HL-60 (cell line): ENCODE measurements around the gene TMC1.

Experiments
- GABPA ChIP-seq: IDR thresholded peaks from 2 replicates; pipeline ENCODE4 v1.6.1; 2012; ENCODE audit warnings: low read depth
- POLR2AphosphoS5 ChIP-seq: IDR thresholded peaks from 2 replicates; pipeline ENCODE4 v1.6.1; 2012; ENCODE audit warnings: low read depth
- REST ChIP-seq: IDR thresholded peaks from 2 replicates; pipeline ENCODE4 v1.6.1; 2012; ENCODE audit warnings: low read depth; ENCODE audit not compliant: insufficient replicate concordance
- SPI1 ChIP-seq: IDR thresholded peaks from 2 replicates; pipeline ENCODE4 v1.6.1; 2012; ENCODE audit warnings: low read depth, mild to moderate bottlenecking, borderline replicate concordance
- TF ChIP-seq, protein P1 (sequence below): IDR thresholded peaks from one replicate; pipeline ENCODE4 v1.5.1; 2011; ENCODE audit warnings: low read length, control low read depth, inconsistent platforms; ENCODE audit not compliant: insufficient read depth

DNA sequence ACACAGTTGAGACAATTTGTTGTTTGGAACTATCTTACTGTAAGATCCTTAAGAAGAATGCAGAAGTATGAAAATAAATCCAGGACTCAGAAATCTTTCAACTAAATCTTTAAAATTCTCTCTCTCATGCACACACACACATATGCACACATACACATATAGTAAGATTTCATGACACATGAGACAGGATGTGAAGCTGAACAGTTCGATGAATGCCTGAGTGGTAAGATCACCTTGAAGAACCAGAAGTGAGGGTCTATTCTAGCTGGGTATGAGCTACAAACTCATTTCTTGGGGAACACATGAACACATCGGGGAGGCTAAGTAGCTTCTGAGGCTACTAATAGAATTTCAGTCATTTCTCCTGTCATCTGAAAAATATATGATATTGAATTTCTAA lies 153.6 kb downstream of the TMC1 start:
- TF ChIP-seq, protein P1, sequence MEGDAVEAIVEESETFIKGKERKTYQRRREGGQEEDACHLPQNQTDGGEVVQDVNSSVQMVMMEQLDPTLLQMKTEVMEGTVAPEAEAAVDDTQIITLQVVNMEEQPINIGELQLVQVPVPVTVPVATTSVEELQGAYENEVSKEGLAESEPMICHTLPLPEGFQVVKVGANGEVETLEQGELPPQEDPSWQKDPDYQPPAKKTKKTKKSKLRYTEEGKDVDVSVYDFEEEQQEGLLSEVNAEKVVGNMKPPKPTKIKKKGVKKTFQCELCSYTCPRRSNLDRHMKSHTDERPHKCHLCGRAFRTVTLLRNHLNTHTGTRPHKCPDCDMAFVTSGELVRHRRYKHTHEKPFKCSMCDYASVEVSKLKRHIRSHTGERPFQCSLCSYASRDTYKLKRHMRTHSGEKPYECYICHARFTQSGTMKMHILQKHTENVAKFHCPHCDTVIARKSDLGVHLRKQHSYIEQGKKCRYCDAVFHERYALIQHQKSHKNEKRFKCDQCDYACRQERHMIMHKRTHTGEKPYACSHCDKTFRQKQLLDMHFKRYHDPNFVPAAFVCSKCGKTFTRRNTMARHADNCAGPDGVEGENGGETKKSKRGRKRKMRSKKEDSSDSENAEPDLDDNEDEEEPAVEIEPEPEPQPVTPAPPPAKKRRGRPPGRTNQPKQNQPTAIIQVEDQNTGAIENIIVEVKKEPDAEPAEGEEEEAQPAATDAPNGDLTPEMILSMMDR: no peak
- TF ChIP-seq REST (no peak), POLR2AphosphoS5 (no peak), SPI1 (no peak), GABPA (no peak)
